ENCODE measurements around the gene TMEM150A. TPM values are rescaled to one million over a fixed set of nuclear protein-coding genes. Genes with fewer than 3 reads are reported as not detected.
"Not testable (repeated sequence)": the region's sequence is repeated elsewhere in the genome, so short reads cannot be mapped to it uniquely, and the experiment has no call there.

Gene TMEM150A
- total and polyA plus RNA-seq, 2 donors: 6.3 to 39.0 TPM

DNA sequence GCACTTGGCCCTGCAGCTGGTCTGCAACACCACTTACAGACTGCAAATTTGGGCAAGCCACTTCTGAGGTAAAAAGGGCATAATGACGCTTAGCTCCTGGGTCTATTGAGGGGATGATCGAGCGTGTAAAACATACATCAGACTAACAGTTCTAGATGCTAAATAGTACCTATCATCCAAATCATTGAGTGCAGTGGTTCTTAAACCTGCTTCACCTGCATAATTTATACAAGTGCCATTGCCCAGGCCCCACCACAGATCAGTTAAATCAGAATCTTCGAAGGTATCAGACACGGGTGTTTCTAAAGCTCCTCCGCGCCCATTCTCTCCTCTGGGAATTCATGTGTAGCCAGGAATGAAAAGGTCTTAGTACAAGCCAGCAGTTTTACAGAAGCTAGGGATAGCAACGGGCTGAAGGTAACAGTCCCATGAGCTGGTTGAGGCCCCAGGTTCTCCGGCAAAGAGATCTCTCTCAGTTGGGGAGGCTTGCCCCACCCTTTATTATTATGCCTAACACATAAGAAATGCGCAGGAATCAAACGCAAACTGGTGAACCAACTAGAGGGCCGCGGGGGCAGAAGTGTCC is 7.7 kb downstream of the TMEM150A start:
- H3K4me1 ChIP-seq (ENCODE audit: insufficient read depth): peaks cover 3% of the 10 kb centered on the region
- WGBS: 19% methylated on average over 13 of the region's 13 CpGs
- DNase-seq (ENCODE audit: extremely low spot score): no peak

DNA sequence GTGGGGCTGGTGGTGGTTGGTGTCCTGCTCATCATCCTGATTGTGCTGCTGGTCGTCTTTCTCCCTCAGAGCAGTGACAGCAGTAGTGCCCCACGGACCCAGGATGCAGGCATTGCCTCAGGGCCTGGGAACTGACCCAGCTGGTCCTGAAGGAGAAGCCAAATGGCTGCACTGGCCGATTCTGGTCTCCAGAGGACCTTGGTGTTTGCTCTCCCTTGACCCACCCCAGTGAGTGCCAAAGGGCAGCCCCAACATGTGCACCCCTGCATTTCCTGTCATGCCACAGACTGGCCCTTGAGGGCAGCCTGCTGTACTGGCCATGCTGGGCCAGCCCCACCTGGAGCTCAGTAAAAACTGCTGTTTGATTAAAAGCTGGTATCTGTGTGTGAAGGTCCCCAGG is 9.5 kb downstream of the TMEM150A start:
- Histone ChIP-seq H3K4me3 (ENCODE audit: low read depth, low read length) (no peak overlapping the region), H3K27ac (ENCODE audit: low read depth) (no peak overlapping the region), H3K36me3 (ENCODE audit: insufficient read depth) (no peaks in the 10 kb centered on the region), H3K4me1 (ENCODE audit: insufficient read depth) (peaks cover 5% of the 10 kb centered on the region)
- DNase-seq (ENCODE audit: extremely low spot score): no peak
- WGBS: 67% methylated on average over 3 of the region's 3 CpGs

More for the DNA sequence above, 7.7 kb downstream of the TMEM150A start:
- H3K27ac ChIP-seq (ENCODE audit: low read depth): peak overlapping the region; percentile 64
- no peaks in the 10 kb centered on the region for H3K36me3 ChIP-seq (ENCODE audit: insufficient read depth)
- peak overlapping the region; percentile 36 for H3K4me3 ChIP-seq (ENCODE audit: low read depth, low read length)

- H3K27ac ChIP-seq (ENCODE audit: low read depth); DNase-seq (ENCODE audit: extremely low spot score): not testable (repeated sequence)
Observed at GRCh38 chr2:85592299-85592698, 10.2 kb downstream of the TMEM150A start.

DNA sequence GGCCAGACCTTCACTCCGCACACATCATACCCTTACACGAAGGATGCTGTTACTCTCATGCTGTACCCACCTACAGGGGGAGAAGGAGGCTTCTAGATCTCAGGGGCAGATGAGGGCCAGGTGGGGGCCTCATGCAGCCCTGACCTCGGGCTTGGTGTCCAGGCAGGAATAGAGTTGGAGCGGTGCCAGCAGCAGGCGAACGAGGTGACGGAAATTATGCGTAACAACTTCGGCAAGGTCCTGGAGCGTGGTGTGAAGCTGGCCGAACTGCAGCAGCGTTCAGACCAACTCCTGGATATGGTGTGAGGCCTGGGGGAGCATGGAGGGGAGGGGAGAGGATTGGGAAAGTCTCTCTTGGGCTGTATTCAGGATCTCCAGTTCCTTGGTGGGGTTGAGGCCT is 10.9 kb downstream of the TMEM150A start:
- no peaks in the 10 kb centered on the region for H3K36me3 ChIP-seq (ENCODE audit: insufficient read depth)
- DNase-seq (ENCODE audit: extremely low spot score): no peak
- no peak overlapping the region for H3K4me3 ChIP-seq (ENCODE audit: low read depth, low read length)
- 78% methylated on average over 12 of the region's 12 CpGs for WGBS
- peaks cover 5% of the 10 kb centered on the region for H3K4me1 ChIP-seq (ENCODE audit: insufficient read depth)
- H3K27ac ChIP-seq (ENCODE audit: low read depth): peak overlapping the region; percentile 38

More at GRCh38 chr2:85592299-85592698, 10.2 kb downstream of the TMEM150A start:
- H3K4me3 ChIP-seq (ENCODE audit: low read depth, low read length); H3K4me1 ChIP-seq (ENCODE audit: insufficient read depth); H3K36me3 ChIP-seq (ENCODE audit: insufficient read depth): not testable (repeated sequence)
- 92% methylated on average over 9 of the region's 9 CpGs for WGBS

- 83% methylated on average over 2 of the region's 2 CpGs for WGBS
- no peak overlapping the region for H3K4me3 ChIP-seq (ENCODE audit: low read depth, low read length)
- peak overlapping the region; percentile 12 for H3K27ac ChIP-seq (ENCODE audit: low read depth)
- H3K4me1 ChIP-seq (ENCODE audit: insufficient read depth): peaks cover 5% of the 10 kb centered on the region
- no peaks in the 10 kb centered on the region for H3K36me3 ChIP-seq (ENCODE audit: insufficient read depth)
- no peak for DNase-seq (ENCODE audit: extremely low spot score)
Observed at GRCh38 chr2:85590950-85591349, 11.5 kb downstream of the TMEM150A start.

- 56% methylated on average over 7 of the region's 7 CpGs for WGBS
- H3K4me1 ChIP-seq (ENCODE audit: insufficient read depth): peaks cover 5% of the 10 kb centered on the region
- no peak overlapping the region for H3K4me3 ChIP-seq (ENCODE audit: low read depth, low read length)
Observed at GRCh38 chr2:85589982-85590791, 12.3 kb downstream of the TMEM150A start.

GRCh38 chr2:85589181-85589580 is 13.3 kb downstream of the TMEM150A start:
- Histone ChIP-seq H3K27ac (ENCODE audit: low read depth) (peak overlapping the region; percentile 38), H3K4me1 (ENCODE audit: insufficient read depth) (peaks cover 5% of the 10 kb centered on the region), H3K4me3 (ENCODE audit: low read depth, low read length) (no peak overlapping the region), H3K36me3 (ENCODE audit: insufficient read depth) (no peaks in the 10 kb centered on the region)
- no peak for DNase-seq (ENCODE audit: extremely low spot score)
- WGBS: 69% methylated on average over 4 of the region's 4 CpGs

More at GRCh38 chr2:85589982-85590791, 12.3 kb downstream of the TMEM150A start:
- no peaks in the 10 kb centered on the region for H3K36me3 ChIP-seq (ENCODE audit: insufficient read depth)
- DNase-seq (ENCODE audit: extremely low spot score): no peak
- H3K27ac ChIP-seq (ENCODE audit: low read depth): peak overlapping the region; percentile 66

GRCh38 chr2:85588645-85589044 is 13.9 kb downstream of the TMEM150A start:
- Histone ChIP-seq H3K27ac (ENCODE audit: low read depth) (no peak overlapping the region), H3K4me1 (ENCODE audit: insufficient read depth) (peaks cover 5% of the 10 kb centered on the region), H3K36me3 (ENCODE audit: insufficient read depth) (no peaks in the 10 kb centered on the region), H3K4me3 (ENCODE audit: low read depth, low read length) (no peak overlapping the region)
- DNase-seq (ENCODE audit: extremely low spot score): no peak
- 84% methylated on average over 4 of the region's 4 CpGs for WGBS

DNA sequence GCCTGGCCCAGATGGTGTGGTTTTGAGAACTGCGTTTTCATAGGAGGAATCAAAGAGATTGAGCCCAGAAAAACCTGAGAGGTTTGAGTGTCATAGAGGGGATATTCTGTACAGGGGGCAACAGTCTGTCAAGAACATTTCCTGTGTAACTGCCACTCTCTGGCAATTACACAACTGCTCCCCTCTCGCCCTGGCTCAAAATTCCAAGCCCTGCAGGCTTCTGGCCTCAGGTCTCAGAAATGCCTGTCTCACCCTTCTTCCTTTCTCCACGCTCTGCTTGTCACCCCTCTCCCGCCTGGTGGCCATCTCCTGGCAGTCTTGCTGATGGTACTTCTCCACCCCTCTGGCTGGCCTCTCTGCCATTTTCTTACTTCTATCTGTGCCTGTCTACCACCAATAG is 14.3 kb downstream of the TMEM150A start:
- 78% methylated on average over 4 of the region's 4 CpGs for WGBS
- no peaks in the 10 kb centered on the region for H3K36me3 ChIP-seq (ENCODE audit: insufficient read depth)
- peaks cover 5% of the 10 kb centered on the region for H3K4me1 ChIP-seq (ENCODE audit: insufficient read depth)
- DNase-seq (ENCODE audit: extremely low spot score): no peak
- H3K27ac ChIP-seq (ENCODE audit: low read depth): no peak overlapping the region
- no peak overlapping the region for H3K4me3 ChIP-seq (ENCODE audit: low read depth, low read length)

DNA sequence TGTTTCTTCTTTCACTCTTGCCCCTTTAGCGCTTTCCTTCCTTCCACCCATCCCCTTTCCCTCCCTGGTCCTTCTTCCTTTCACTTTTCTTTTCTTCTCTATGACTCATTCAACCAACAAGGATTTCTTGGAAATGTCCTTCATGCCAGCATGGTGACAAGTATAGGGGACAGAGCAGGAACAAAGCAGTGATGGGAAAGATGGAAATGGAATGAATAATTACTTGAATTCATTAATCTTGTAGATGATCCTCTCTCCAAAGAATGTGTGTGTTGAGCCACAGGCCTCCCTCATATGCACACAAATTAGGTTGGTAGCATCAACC is 16.8 kb downstream of the TMEM150A start:
- DNase-seq (ENCODE audit: extremely low spot score): no peak
- Histone ChIP-seq H3K36me3 (ENCODE audit: insufficient read depth) (no peaks in the 10 kb centered on the region), H3K4me3 (ENCODE audit: low read depth, low read length) (no peak overlapping the region), H3K4me1 (ENCODE audit: insufficient read depth) (peaks cover 5% of the 10 kb centered on the region), H3K27ac (ENCODE audit: low read depth) (peak overlapping the region; percentile 64)
- 71% methylated on average over 1 of the region's 1 CpG for WGBS

DNA sequence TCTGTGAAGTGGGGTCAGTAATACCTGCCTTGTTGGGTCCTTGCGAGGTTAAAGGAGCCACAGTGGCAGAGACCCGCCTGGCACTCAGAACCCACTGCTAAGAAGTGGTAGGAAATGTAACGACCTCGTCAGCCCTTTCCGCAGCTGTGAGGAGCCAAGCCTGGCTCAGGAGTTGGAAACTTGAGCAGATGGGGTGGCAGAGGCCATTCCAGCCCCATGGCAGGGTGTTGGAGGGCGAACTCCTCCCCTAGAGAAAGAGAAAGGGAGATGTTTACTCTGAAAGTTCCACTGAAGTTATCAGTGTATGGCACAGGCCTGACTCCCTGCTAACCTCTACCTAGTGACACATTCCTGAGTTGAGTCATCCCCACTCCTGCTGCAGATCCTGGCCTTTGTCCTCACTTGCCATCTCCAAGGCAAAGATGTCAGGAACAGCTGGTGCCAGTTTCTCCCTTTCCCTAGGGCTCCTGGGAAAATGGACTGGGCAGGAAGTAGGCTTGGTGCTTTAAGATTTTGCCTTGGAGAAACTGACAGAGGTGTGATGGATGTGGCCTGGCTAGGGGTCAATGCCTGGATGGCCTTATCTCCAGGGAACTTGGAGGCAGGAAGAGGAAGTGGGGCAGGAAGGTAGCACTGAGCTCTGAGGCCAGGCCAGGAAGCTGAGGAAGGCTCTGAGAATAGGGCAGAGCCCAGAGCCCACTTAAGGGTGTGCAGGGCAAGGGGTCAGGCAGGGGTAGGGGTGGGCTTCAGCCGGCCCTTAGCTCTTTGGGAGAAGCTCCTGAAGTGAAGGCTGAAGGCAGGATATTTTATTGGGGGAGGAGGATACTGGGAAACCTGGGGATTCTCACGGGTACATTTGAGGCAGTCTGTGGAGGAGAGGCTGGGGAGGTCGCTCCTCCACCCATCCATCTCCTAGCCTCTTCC is 17.4 kb downstream of the TMEM150A start:
- Histone ChIP-seq H3K4me3 (ENCODE audit: low read depth, low read length) (peak overlapping the region; percentile 65), H3K36me3 (ENCODE audit: insufficient read depth) (no peaks in the 10 kb centered on the region), H3K27ac (ENCODE audit: low read depth) (peak overlapping the region; percentile 81), H3K4me1 (ENCODE audit: insufficient read depth) (peaks cover 5% of the 10 kb centered on the region)
- DNase-seq (ENCODE audit: extremely low spot score): no peak
- WGBS: 32% methylated on average over 9 of the region's 9 CpGs

- peaks cover 4% of the 10 kb centered on the region for H3K4me1 ChIP-seq (ENCODE audit: insufficient read depth)
- no peak for DNase-seq (ENCODE audit: extremely low spot score)
- no peaks in the 10 kb centered on the region for H3K36me3 ChIP-seq (ENCODE audit: insufficient read depth)
- 3% methylated on average over 52 of the region's 52 CpGs for WGBS
- H3K27ac ChIP-seq (ENCODE audit: low read depth): peak within 1 kb of the TSS; percentile 81
- peak within 1 kb of the TSS; percentile 65 for H3K4me3 ChIP-seq (ENCODE audit: low read depth, low read length)
Observed at GRCh38 chr2:85584354-85584856, 18.1 kb downstream of the TMEM150A start, which contains the start of gene VAMP5. TSS of gene VAMP5 (plus strand) at chr2:85584431. CDS start at chr2:85584491, 60 bp downstream.

DNA sequence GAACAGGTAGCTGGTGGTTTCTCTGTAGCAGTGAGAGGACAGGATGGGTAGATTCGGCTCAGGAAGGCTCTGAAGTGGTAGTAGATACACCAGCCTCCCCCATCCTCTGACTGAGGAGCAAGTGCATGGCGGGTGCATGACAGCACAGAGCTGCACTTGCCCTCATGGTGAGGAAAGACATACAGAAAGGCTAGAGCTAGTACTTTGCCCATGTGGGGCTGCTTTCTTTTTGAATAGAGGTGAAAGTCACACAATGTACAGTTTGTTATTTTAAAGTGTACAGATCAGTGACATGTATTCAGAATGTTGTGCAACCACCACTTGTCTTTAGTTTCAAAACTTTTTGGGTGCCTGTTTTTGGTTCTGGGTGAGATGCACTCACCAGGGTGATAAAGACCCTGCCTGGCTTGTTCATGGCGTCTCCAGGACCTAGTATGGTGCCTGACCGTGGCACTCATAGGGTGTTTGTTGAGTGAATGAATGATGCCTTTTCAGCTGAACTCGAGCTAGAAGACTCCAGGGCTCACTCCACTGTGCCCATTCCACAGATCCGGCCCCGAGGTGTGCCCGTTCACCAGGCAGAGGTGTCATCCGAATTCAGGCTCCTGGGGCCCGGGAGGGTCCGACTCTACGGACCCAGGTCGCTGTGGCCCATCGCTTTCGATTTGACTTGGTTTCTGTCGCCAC is 18.7 kb downstream of the TMEM150A start:
- WGBS: 26% methylated on average over 16 of the region's 16 CpGs
- Histone ChIP-seq H3K4me3 (ENCODE audit: low read depth, low read length) (peak overlapping the region; percentile 65), H3K4me1 (ENCODE audit: insufficient read depth) (peaks cover 2% of the 10 kb centered on the region), H3K27ac (ENCODE audit: low read depth) (peak overlapping the region; percentile 81), H3K36me3 (ENCODE audit: insufficient read depth) (no peaks in the 10 kb centered on the region)
- no peak for DNase-seq (ENCODE audit: extremely low spot score)
